Ishikawa (cell line): ENCODE measurements around the gene CADM1.

Experiments
- EP300 ChIP-seq: IDR thresholded peaks from 2 replicates; pipeline ENCODE4 v1.6.1; 2012; ENCODE audit warnings: borderline replicate concordance
- TAF1 ChIP-seq: IDR thresholded peaks from 2 replicates; pipeline ENCODE4 v1.6.1; 2012; ENCODE audit warnings: low read depth, mild to moderate bottlenecking
- TCF12 ChIP-seq: IDR thresholded peaks from 2 replicates; pipeline ENCODE4 v1.6.1; 2012; ENCODE audit warnings: low read depth
- TF ChIP-seq, protein P1 (sequence below): IDR thresholded peaks from 2 replicates; pipeline ENCODE4 v1.6.1; 2012; ENCODE audit warnings: low read depth, mild to moderate bottlenecking

DNA sequence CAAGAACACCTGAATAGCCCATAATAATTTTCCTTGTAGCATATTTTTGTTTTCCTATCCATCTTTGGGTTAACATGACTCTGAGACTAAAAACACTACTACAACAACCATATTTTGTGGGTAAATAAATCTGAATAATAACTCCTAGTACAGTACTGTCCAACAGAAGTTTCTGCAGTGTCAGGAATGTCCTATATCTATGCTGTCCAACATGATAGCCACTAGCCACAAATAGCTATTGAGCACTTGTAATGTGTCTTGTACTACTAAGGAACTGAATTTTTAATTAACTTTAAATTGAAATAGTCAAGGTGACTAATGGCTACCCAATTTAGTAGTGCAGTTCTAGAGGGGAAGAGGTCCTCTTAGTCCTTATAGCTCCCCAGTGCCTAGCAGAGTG, 135.6 kb downstream of the CADM1 start:
- TF ChIP-seq, protein P1, sequence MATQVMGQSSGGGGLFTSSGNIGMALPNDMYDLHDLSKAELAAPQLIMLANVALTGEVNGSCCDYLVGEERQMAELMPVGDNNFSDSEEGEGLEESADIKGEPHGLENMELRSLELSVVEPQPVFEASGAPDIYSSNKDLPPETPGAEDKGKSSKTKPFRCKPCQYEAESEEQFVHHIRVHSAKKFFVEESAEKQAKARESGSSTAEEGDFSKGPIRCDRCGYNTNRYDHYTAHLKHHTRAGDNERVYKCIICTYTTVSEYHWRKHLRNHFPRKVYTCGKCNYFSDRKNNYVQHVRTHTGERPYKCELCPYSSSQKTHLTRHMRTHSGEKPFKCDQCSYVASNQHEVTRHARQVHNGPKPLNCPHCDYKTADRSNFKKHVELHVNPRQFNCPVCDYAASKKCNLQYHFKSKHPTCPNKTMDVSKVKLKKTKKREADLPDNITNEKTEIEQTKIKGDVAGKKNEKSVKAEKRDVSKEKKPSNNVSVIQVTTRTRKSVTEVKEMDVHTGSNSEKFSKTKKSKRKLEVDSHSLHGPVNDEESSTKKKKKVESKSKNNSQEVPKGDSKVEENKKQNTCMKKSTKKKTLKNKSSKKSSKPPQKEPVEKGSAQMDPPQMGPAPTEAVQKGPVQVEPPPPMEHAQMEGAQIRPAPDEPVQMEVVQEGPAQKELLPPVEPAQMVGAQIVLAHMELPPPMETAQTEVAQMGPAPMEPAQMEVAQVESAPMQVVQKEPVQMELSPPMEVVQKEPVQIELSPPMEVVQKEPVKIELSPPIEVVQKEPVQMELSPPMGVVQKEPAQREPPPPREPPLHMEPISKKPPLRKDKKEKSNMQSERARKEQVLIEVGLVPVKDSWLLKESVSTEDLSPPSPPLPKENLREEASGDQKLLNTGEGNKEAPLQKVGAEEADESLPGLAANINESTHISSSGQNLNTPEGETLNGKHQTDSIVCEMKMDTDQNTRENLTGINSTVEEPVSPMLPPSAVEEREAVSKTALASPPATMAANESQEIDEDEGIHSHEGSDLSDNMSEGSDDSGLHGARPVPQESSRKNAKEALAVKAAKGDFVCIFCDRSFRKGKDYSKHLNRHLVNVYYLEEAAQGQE, result no peak
- TF ChIP-seq TCF12 (no peak), TAF1 (no peak), EP300 (no peak)
